ENCODE results near the gene SS18L1.

SS18L1 gene

DNA sequence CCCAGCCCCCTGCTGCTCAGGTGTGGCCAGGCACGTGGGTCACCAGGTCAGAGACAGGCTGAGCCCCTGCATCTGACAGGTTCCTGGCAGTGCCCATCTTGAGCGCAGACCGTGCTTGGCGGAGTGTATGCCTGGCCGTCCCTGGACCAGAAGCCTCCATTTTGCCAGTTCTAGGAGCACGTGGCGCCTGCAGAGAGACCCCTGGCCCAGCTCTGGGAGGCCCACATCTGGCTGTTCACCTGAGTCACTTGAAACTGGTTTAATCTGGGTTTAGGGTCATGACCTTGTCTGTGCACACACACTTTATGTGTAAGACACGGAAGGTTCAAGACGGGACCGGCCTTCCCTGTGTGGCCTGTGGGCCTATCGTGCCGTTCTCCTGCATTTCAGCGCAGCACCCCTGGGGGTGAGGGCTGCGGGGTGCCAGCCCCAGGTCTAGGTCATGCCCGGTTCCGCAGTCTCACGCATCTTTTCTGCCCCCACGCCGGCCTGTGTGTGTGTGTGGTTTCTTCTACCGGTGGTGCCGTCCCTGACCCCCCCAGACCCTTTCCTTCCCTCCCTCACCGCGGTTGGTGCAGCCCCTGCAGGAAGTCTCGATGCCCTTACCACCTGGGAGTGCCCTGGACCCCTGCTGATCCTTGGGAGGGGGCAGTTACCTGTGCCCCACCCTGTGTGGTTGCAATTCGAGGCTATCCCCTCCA, 14.0 kb downstream of the SS18L1 start:
- no peak for DNase-seq

DNA sequence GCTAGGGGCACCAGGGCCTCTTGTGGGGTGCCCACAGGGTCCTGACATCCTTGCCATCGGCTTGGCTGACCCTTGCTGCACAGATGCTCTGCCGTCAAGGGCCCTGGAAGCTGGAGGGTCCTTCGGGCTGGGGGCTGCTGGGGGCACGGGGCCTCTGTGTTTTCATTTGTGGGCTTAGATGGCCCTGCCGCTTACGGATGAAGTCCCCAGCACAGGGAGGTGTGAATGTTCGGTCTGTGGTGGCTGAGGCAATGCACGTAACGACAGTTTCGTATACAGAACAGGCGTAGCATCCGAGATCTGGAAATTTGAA, 14.5 kb downstream of the SS18L1 start:
- no peak for DNase-seq

DNA sequence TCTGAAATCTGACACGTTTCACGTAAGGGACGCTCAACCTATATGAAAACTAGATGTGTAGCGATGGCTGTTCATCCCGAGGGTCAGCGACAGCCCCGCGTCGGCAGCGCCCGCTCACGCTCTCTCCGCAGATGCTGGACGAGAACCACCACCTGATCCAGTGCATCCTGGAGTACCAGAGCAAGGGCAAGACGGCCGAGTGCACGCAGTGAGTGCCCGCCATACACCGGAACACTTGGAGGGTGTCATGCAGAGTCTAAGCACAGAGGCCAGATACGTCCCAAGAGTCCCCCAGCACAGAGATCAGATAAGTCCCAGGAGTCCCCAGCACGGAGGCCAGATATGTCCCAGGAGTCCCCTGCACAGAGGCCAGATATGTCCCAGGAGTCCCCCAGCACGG, 15.0 kb downstream of the SS18L1 start:
- no peak for DNase-seq

DNA sequence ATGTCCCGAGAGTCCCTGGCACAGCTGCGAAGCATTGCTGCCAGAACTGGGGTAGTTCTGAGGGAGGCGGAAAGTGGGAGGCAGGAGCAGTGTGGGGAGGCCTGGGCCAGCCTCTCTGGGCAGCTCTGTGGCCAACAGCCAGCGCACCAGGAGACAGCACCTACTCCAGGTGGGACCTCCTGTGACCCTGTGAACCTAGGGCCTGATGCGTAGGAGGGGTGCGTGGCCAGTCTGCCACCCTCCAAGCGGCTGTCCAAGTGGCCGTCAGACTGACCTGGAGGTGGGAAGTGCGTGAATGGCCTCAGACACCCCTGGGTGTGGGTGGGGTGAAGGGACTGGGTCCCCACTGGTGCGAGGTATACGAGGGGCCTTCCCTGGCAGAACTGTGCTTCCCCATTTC, 15.5 kb downstream of the SS18L1 start:
- no peak for DNase-seq

DNA sequence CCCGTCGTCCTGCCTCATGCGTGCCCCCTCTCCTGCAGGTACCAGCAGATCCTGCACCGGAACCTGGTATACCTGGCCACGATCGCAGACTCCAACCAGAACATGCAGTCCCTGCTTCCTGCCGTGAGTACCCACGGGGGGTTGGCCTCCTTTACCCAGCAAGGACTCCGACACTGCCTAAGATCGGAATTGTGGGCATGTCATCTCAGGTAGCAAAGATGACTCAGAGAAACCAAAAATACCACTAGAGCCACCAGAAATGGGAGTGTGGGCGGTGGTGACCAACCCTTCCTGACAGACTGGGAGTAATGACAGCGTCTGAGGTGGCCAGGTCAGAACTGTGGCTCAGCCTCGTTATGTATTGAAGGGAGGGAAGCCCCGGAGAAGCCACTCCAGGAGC, 16.3 kb downstream of the SS18L1 start:
- DNase-seq: no peak

DNA sequence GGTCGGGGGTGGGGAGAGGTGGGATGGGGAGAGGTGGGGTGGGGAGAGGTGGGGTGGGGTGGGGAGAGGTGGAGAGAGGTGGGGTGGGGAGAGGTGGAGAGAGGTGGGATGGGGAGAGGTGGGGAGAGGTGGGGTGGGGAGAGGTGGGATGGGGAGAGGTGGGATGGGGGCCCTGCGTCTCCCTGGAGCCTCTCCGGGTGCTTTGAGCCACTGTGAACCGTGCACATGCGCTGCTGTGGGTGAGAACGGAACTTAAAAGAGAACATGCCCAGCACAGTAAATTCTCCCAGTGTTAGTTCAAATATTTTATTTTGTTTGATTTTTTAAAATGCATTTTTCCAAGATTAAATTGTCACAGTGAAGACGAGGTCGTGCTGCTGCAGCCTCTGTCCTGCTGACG, 16.7 kb downstream of the SS18L1 start:
- DNase-seq: no peak

DNA sequence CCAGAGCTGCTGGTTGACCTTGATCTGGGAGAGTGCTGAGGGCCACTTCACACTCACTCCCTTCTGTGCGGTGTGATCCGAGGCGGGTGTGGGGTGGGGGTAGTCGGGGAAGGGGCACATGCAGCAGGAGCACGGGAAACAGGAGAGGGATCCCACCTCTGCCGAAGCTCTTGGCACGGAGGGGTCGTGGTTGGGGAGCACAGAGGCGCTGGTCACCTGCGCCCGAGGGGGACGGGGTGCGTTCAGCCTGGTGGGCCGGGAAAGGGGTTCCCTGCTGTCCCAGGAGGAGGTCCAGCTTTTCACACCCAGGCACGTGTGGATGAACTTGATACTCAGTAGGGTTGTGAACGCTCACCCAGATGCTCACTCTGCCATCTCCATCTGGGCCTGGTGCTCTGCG, 17.3 kb downstream of the SS18L1 start:
- no peak for DNase-seq

DNA sequence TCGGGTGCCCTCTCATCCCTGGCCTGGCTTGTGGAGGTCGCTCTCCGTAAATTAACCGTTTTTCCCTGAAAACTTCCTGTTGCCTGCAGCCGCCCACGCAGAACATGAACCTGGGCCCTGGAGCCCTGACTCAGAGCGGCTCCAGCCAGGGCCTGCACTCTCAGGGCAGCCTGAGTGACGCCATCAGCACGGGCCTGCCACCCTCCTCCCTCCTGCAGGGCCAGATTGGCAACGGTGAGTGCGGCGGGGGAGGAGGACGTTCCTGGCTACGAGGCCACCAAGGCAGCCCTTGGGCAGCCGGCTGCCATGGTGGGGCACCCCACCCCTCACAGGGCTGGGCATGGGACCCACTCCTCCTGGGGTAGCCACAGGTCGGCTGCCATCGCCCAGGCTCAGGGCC, 17.8 kb downstream of the SS18L1 start:
- no peak for DNase-seq

DNA sequence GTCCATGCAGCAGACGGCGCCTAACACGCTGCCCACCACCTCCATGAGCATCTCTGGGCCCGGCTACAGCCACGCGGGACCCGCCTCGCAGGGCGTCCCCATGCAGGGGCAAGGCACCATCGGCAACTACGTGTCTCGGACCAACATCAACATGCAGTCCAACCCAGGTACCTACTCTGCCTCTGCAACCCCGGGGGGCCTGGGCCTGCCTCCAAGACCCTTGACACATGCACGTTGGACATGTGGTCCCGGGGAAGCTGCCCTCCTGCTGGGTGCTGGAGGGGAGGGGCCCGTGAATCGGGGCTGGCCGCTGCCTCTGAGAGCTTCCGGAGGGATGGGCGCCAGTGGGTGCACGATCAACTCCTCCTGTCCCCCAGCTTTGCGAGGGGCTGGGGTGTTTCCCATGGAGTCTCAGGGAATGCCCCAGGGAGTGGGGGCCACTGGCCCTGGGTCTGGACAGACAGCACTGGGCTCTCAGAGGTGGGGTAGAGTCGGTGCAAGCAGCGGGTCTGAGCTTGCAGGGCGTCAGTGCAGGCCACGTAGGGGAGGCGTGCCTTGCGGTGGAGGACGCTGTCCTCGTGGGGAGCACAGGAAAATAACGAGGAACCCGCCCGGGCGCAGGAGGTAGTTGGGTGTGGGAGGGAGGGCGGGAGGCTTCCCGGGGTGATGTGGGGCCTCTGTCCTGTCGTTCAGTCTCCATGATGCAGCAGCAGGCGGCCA, 19.4 kb downstream of the SS18L1 start:
- DNase-seq: no peak

DNA sequence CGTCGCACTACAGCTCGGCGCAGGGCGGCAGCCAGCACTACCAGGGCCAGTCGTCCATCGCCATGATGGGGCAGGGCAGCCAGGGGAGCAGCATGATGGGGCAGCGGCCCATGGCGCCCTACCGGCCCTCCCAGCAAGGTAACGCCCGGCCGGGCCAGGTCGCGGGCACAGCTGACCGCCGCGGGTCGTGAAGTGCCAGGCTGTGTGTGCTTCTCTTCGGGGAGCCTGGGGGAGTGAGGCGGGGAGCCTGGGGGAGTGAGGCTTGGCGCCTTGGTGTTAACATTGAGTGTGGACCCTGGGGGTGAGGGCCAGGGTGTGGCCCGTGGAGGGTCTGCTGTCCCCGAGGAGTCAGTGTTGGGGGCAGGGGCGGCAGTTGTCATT, 19.9 kb downstream of the SS18L1 start:
- DNase-seq: no peak

DNA sequence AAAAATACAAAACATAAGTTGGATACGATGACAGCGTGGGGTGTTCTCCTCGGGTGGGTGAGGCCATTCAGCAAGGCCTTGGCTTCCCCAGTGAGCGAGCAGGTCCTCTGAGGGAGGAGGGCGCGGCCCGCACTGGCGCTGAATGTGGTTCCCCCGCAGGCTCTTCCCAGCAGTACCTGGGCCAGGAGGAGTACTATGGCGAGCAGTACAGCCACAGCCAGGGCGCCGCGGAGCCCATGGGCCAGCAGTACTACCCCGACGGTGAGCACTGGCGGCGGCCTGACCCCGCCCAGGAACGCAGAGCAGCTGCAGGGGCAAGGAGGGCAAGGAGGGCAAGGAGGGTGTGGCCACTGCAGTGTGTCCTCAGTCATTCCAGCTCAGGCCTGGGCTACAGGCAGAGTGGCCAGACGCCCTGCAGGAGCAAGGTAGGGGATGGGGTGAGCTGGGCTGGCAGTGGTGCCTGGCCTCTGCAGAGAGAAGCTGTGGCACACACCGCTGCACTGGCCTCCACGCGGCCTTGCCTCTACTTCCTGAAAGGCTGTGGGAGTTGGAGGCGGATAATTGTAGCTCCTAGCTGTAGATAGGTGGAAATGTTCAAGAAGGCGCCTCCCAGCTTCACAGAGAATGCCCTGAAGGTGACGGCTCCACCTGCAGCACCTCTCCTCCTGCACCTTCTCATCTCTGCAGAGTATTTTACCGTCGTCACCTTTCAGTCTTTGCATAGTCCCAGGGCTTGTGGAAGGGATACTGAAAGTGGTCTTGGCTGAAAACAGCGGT, 20.6 kb downstream of the SS18L1 start:
- no peak for DNase-seq

DNA sequence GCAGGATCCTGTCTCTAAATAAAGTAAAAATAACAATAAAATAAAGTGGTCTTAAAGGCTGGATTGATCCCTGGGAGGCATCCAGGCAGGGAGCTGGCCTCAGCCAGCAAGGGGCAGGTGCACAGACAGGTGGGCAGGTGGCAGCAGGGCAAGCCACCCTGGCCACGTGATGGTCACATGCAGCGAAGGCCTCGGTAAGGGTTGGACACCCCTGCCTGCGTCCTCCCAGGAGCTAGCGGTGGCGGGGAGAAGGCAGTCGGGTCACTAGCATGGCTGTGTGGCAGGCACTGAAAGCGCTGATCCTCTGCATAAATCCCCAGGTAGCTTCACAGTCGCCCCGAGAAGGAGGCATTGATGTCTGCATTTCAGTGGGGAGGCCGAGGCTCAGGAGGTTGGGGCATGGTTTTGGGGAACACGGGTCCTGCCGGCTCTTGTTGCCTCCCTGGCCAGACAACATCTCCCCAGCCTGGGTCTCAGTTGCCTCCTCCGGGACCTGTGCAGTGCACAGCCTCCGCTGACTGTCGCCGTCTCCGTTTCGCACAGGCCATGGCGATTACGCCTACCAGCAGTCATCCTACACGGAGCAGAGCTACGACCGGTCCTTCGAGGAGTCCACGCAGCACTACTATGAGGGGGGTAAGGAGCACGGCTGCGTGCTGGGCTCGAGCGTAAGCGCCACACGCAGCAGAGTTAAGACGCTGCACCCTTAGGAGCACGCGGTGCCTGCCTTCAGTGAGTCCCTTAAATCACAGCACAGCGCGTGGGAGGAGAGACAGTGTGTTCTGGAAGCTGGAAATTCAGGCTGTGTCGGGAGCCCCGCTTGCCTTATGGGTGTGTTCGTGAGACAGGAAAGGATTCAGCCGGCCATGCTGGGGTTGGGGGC, 21.6 kb downstream of the SS18L1 start:
- DNase-seq: no peak

DNA sequence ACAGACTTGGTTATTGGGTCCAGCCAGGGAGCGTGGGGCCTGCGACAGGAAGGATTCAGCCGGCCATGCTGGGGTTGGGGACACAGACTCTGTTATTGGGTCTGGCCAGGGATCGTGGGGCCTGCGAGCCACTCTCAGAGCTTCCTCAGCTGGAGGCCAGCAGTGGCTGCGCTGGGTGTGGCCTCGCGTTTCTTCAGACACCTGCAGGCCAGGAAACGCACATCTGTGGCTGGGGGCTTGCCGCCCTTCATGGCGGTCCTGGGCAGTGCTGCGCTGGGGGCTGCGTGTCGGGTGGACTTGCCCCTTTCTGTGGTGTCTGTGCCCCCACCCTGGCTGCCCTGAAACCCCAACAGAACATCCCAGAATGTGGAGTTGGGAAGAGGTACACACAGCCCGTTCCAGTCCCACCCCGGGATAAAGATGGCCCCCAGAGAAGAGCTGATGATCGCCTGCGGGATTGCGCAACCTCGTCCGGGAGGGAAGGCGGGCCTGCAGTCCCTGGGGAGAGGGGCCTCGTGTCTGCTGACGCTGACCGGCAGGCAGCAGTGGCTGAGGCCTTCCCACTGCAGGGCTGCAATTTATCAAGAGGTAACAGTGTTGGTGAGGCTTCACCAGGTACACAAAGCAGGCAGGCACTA, 22.3 kb downstream of the SS18L1 start:
- no peak for DNase-seq

DNA sequence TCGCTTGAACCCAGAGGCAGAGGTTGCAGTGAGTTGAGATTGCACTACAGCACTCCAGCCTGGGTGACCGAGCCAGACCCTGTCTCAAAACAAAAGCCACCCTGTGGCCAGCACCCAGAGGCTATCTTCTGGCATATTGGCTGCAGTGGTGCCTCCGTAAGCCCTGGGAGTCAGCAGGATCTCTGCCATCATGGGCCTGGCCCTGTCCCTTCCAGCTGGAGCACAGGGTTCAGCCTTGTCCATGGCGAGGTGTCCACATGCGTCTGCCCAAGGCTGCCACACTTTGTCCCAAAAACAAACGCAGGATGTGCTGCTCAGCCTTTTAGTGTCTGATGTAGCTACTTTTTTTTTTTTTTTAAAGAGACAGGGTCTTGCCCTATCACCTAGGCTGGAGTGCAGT, 23.9 kb downstream of the SS18L1 start:
- no peak for DNase-seq

DNA sequence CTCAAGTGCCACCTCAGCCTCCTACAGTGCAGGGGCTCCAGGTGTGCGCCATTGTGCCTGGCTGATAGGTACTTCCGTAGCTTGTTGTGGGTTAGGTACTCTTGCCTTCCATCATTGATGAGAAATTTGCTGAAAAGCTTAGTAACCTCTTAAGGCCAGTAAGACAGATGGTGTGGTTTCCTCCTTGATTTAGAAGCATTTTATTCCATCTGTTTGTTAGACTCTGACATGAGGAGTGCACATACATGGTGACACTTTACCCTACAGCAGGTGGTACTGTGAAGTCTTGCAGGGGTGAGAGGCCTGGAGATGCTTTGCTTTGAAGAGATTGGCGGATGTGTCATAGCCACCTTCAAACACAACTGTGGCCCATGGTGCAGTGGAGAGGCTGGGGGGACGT, 24.5 kb downstream of the SS18L1 start:
- no peak for DNase-seq

DNA sequence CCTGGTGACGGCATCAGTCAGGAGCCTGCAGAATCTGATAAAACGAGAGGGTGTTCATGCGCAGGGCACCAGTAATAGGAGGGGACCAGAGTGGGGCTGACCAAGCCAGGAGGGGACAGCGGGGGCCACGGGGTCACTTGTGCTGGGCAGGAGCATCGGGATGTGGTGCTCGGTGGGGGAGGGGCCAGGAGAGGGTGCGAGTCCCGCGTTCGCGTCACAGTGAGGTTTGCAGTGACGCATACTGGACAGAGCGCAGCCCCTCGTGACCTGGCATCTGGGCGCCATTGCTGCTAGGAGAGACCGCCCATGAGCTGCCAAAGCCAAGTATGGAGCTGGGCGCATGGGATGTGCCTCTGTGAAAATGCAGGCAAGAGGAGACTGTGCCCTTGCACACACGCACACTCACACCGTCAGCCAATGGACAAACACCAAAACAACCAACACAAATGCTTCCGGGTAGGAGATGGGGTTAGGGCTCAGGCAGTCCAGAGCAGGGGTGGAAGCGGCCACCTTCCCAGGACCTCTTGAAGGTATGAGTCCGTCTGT, 25.4 kb downstream of the SS18L1 start:
- no peak for DNase-seq

DNA sequence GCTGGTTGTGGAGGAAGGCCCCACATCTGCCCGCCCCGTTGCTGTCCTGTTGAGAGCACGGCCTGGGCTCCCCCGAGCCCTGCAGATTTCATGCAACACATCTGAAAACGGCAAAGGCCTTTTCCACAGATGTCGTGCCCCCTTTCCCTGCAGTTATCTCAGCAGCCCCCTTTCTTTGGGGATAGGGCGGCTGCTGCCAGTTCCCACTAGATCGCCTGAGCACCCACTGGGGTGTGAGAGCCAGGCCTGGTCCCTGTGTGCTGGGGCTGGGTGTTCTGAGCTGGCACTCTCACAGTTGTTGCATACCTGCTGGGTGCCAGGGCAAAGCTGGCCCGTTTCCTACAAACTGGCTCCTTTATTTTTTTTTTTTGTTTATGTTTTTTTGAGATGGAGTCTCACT, 27.0 kb downstream of the SS18L1 start:
- no peak for DNase-seq

DNA sequence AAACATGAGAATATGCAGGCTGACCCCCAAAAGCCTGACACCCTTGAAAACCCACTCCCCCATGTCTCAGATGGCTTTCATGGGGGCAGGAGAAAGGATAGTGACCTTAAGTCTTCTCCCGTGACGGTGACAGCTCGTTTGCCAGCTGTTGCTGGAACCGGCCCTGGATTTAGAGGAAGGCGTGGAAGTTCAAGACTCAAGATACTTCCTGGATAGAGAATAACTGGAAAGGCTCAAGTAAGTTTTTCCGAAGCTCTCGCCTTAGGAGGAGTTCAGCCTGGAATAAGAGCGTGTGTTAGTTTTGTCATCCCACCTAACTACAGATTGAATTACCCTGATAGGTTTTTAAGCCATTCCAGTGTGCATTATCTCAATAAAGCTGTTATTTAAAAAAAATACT, 27.7 kb downstream of the SS18L1 start:
- DNase-seq: no peak

DNA sequence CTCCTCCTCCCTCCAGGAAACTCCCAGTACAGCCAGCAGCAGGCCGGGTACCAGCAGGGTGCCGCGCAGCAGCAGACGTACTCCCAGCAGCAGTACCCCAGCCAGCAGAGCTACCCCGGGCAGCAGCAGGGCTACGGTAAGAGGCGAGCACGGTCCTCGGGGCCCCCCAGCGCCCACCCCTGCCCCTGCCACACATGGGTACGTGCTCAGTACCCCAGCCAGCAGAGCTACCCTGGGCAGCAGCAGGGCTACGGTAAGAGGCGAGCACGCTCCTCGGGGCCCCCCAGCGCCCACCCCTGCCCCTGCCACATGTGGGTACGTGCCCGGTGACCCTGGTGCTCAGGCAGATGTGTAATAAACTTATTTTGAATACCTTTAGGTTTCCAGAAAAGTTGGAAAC, 29.1 kb downstream of the SS18L1 start:
- DNase-seq: no peak

DNA sequence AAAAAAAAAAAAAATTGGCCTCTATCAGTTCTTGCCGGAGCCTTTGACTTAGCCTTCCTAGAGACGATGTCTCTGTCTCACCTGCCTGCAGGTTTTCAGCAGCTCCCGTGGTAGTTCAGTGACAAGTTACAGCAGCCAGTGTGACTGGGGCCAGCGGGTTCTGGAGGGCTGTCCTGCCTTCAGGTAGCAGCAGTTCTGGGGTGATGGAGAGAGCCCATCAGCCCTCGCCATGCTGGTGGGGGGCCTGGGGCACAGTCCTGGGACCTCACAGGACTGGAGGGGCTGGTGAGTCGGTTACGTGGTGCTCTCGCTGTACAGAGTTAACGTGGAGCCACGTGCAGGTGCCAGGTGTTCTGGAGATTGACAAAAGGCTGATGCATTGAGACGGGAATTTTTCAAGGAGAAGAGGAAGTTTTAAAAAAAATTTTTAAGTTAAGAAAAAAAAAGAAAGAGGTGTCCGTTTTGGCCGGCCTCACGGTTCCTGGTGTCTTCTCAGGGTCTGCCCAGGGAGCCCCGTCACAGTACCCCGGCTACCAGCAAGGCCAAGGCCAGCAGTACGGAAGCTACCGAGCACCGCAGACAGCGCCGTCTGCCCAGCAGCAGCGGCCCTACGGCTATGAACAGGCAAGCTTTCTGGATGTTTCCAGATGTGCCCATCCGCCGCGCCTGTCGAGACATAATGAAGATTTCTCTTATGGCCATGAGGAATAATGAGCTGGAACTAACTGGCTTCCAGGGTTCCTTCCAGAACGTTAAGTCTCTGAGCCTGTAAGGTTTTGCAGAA, 30.6 kb downstream of the SS18L1 start:
- no peak for DNase-seq

DNA sequence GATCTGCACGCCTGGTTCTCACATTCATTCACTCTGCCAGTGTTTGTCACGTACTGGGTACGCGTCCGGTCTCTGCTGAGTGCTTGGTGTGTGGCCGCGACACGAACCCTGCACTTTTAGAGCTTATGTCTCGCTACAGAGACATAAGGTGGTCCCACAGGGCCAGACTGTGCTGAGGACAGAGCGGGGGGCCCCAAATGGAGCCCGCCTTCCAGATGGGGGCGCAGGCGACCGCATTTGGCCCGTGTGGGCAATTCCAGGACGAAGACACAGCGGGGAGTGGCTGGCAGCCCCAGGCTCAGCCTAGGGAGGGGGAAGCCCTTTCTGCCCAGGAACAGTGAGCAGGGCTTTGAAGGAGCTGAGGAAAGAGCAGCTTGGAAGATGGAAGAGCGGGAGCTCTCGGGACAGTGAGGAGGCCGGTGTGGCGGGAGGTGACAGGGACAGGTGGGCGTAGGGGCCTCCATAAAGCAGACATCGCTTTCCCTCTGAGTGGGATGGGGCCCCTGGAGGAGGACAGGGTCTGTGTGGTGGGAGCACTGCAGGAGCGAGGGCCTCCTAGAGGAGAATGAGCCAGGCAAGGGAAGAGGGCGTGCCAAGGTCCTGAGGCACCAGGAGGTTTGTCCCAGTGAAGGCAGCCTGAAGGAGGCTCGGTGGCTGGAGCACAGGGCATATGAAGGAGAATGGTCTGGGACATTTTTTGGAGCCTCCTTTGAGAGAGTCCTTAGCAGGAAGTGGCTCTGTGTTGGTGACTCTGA, 31.5 kb downstream of the SS18L1 start:
- DNase-seq: no peak
